ENCODE data around the gene CD8A. TPM values are rescaled to one million over a fixed set of nuclear protein-coding genes. Genes with fewer than 3 reads are reported as not detected.

The CD8A gene
- total and polyA plus RNA-seq, 10 of the 15 experiments (the other 5 are each of a cell fraction or from before 2014, with no cell fraction given) = 0.15 to 0.43 TPM; not detected in 8

DNA sequence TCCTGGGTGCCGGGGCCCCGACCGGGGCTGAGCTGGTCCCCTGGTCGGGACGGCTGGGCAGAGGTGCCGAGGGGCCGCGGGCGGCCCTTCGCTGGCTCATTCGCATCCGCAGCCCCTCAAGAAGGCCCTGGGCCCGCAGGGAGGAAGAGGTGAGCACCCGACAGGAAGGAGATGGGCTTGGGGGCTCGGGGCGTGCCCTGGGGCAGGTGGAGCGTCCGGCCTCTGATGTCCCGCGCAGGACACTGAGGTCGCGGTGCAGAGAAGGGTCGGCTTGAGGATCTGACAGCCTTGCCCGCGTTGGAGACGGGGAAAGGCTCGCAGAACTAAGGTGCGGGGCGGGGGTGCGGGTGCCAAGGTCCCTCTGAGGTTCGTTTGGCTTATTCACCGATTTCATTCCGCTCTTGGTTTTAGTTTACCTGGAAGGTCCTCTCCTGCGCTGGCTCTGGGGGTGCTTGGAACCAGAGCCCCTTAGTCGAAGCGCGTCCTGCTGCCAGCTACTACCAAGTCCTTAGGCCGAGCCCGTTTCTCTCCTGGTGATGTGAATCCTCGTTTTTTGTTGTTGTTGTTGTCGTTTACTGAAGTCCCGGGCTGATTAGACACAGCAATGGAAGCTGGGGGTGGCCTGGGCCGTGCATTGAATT lies 18.9 kb upstream of the CD8A start:
- no peak overlapping the region for H3K4me3 ChIP-seq
- no peaks in the 10 kb centered on the region for H3K36me3 ChIP-seq (ENCODE audit: control insufficient read depth in 2 of 2, insufficient read depth in 2 of 2, low read length in 1 of 2)
- H3K79me2 ChIP-seq (ENCODE audit: control insufficient read depth, insufficient read depth, low read length) = no peaks in the 10 kb centered on the region
- ChIA-PET SMC1A (ENCODE audit: uncharacterized antibody, unreplicated experiment) (interaction anchor here (1.5 kb wide), 1 partner anchor 11 kb away, joined by 4 read pairs; no protein-coding TSS in a partner anchor), RAD21 (ENCODE audit: unreplicated experiment) (interaction anchor here (0.6 kb wide), 1 partner anchor 413 kb away, joined by 3 read pairs; no protein-coding TSS in a partner anchor), POLR2A (no interaction called here), CTCF (interaction anchor here (1.1 to 1.3 kb wide), 2 partner anchors 11 to 45 kb away, joined by 3 to 4 read pairs; no protein-coding TSS in a partner anchor)
- no TSS peak for BruUV-seq (replicated peaks)
- no peak overlapping the region for H3K4me2 ChIP-seq (ENCODE audit: control insufficient read depth, insufficient read depth)
- FAIRE-seq (no peak), DNase-seq (ENCODE audit: low read depth, low spot score) (no peak), ATAC-seq (no peak)
- no peak overlapping the region for H3K27ac ChIP-seq (ENCODE audit: control insufficient read depth, insufficient read depth)
- intact Hi-C loops (cut with micrococcal nuclease; ENCODE audit: unreplicated experiment) = no loop called here
- no peaks in the 10 kb centered on the region for H3K9me3 ChIP-seq (replicated peaks; ENCODE audit: control insufficient read depth, insufficient read depth, low read length)
- no peak overlapping the region for H3K9ac ChIP-seq (ENCODE audit: control insufficient read depth, insufficient read depth, low read length)
- peaks cover 5% of the 10 kb centered on the region; the same call in 1 of the 2 replicates for H3K4me1 ChIP-seq (ENCODE audit: control insufficient read depth, insufficient read depth, low read length)
- TF ChIP-seq SREBF1 (IDR thresholded peaks at IDR 0.05; ENCODE audit: low read length) (no peak), TCF12 (IDR thresholded peaks at IDR 0.05; ENCODE audit: low read depth, low read length) (no peak), MTA3 (IDR thresholded peaks at IDR 0.05; ENCODE audit: borderline replicate concordance, low read length) (no peak), YY1 (IDR thresholded peaks at IDR 0.05; ENCODE audit: low read depth, low read length) (no peak), NBN (IDR thresholded peaks at IDR 0.05) (no peak), SIX5 (IDR thresholded peaks at IDR 0.05; ENCODE audit: low read depth, low read length, severe bottlenecking) (no peak), POLR2A (IDR thresholded peaks at IDR 0.05; ENCODE audit: low read depth, low read length) (no peak), LARP7 (IDR thresholded peaks at IDR 0.05) (no peak), POLR2AphosphoS5 (IDR thresholded peaks at IDR 0.05; ENCODE audit: low read length) (no peak)
- TF ChIP-seq, protein P1, sequence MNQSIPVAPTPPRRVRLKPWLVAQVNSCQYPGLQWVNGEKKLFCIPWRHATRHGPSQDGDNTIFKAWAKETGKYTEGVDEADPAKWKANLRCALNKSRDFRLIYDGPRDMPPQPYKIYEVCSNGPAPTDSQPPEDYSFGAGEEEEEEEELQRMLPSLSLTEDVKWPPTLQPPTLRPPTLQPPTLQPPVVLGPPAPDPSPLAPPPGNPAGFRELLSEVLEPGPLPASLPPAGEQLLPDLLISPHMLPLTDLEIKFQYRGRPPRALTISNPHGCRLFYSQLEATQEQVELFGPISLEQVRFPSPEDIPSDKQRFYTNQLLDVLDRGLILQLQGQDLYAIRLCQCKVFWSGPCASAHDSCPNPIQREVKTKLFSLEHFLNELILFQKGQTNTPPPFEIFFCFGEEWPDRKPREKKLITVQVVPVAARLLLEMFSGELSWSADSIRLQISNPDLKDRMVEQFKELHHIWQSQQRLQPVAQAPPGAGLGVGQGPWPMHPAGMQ (IDR thresholded peaks at IDR 0.05; ENCODE audit: borderline replicate concordance) = no peak
- in situ Hi-C loops (cut with MboI) = loop anchor here (25.0 kb wide), 1 partner anchor 403 kb away; no protein-coding TSS in a partner anchor
- 31% methylated on average over 43 of the region's 43 CpGs for WGBS (ENCODE audit: insufficient coverage, insufficient replicate concordance, low lambda C conversion rate, missing lambda C conversion rate)
- peaks cover 11 to 19% of the 10 kb centered on the region in 2 experiments for H3K27me3 ChIP-seq (replicated peaks in 1 of 2; ENCODE audit: control insufficient read depth in 2 of 2, insufficient read depth in 2 of 2, low read length in 1 of 2)
- H2AFZ ChIP-seq (ENCODE audit: control insufficient read depth, low read depth, low read length) = no peak overlapping the region
- no peaks in the 10 kb centered on the region for H4K20me1 ChIP-seq (ENCODE audit: control insufficient read depth, insufficient read depth)
